HCT116 (cell line): ENCODE data around the gene GNAI1. TPM values are rescaled to one million over a fixed set of nuclear protein-coding genes. Genes with fewer than 3 reads are reported as not detected.
A peak's percentile ranks its signal among the peaks of the same experiment; 100 is the strongest.

Experiments
- ATAC-seq: fragments of 200-7000 bp; cut with Tn5 transposase; 2 replicates; pipeline ENCODE4 v1.9.1; 2020; ENCODE audit warnings: mild to moderate bottlenecking, moderate library complexity
- BruUV-seq: library from RNA; stranded (reverse); fragments of 400-500 nt; replicated peaks from 2 replicates; lab custom pipeline; 2021; lab: Mats Ljungman, UMichigan
- CTCF ChIA-PET: fragments of 300-600 bp; sonication (Branson Sonifier 250); formaldehyde crosslinking; loops from one replicate; lab custom pipeline; 2021; ENCODE audit warnings: antibody characterized with exemption; lab: Charles Lee
- POLR2A ChIA-PET: fragments of 300-600, 350-600 bp; sonication (Branson Sonifier 250); formaldehyde crosslinking; loops from one replicate; lab custom pipeline; 2021; ENCODE audit warnings: antibody characterized with exemption; lab: Charles Lee
- RAD21 ChIA-PET, 2 experiments: fragments of 300-600 bp; sonication (Branson Sonifier 250); formaldehyde crosslinking; loops; one replicate each; lab custom pipeline; 2023; ENCODE audit warnings: low total read pairs in 2 of 2; ENCODE audit not compliant: uncharacterized antibody in 2 of 2, unreplicated experiment in 2 of 2, low non-redundant PET in 1 of 2; lab: Charles Lee
- DNase-seq: peaks from one replicate; pipeline ENCODE4 v3.0.0-alpha.2; 2010; ENCODE audit warnings: low read depth, low spot score
- H2AFZ ChIP-seq: fragments of 200-600 bp; shearing (Covaris generic), sonication (generic); 2 replicates; pipeline ENCODE4 v1.6.1; 2017; ENCODE audit warnings: low read depth, mixed run types, mixed read lengths, antibody characterized with exemption, low read length; ENCODE audit not compliant: poor library complexity, severe bottlenecking
- H3K27ac ChIP-seq: 2 replicates; pipeline ENCODE4 v1.5.1; 2012; ENCODE audit warnings: low read depth, low read length
- H3K27me3 ChIP-seq: fragments of 200-600 bp; sonication (generic); 2 replicates; pipeline ENCODE4 v1.6.1; 2016; ENCODE audit warnings: mixed run types, low read length, mixed read lengths; ENCODE audit not compliant: insufficient read depth
- H3K36me3 ChIP-seq, 2 experiments: fragments of 200-500 bp in 1 of 2; fragments of 200-600 bp in 1 of 2; sonication (Bioruptor generic) in 1 of 2; sonication (generic) in 1 of 2; 2 replicates each; pipeline versions ENCODE4 v1.5.1 to v1.6.1; 2014 to 2016; ENCODE audit warnings: low read length in 2 of 2, inconsistent platforms in 1 of 2, mixed read lengths in 1 of 2, mixed run types in 1 of 2; ENCODE audit not compliant: insufficient read depth in 2 of 2, control insufficient read depth in 1 of 2
- H3K4me1 ChIP-seq, 2 experiments: fragments of 200-600 bp in 1 of 2; sonication (generic) in 1 of 2; 2 replicates each; pipeline versions ENCODE4 v1.5.1 to v1.6.1; 2012 to 2017; ENCODE audit warnings: low read length in 2 of 2, inconsistent platforms in 1 of 2, mild to moderate bottlenecking in 1 of 2, mixed read lengths in 1 of 2, mixed run types in 1 of 2, moderate library complexity in 1 of 2; ENCODE audit not compliant: insufficient read depth in 2 of 2, control insufficient read depth in 1 of 2
- H3K4me2 ChIP-seq: fragments of 200-600 bp; sonication (generic); 2 replicates; pipeline ENCODE4 v1.6.1; 2017; ENCODE audit warnings: mixed run types, low read length, mixed read lengths
- H3K4me3 ChIP-seq, 2 experiments: fragments of 200-600 bp in 1 of 2; sonication (generic) in 1 of 2; replicated peaks in 1 of 2; 2 replicates each; pipeline ENCODE4 v1.5.1; 2011 to 2016; ENCODE audit warnings: low read length in 2 of 2, control low read depth in 1 of 2, low read depth in 1 of 2, mild to moderate bottlenecking in 1 of 2, mixed read lengths in 1 of 2, mixed run types in 1 of 2
- H3K79me2 ChIP-seq: fragments of 200-600 bp; sonication (generic); 2 replicates; pipeline ENCODE4 v1.6.1; 2017; ENCODE audit warnings: mild to moderate bottlenecking, mixed run types, low read length, moderate library complexity, mixed read lengths; ENCODE audit not compliant: insufficient read depth
- H3K9ac ChIP-seq: fragments of 200-600 bp; sonication (generic); 2 replicates; pipeline ENCODE4 v1.6.1; 2016; ENCODE audit warnings: low read length, mixed read lengths
- H3K9me2 ChIP-seq: fragments of 200-600 bp; sonication (generic), shearing (Covaris generic); 2 replicates; pipeline ENCODE4 v1.6.1; 2017; ENCODE audit warnings: mixed run types, mild to moderate bottlenecking, moderate library complexity; ENCODE audit not compliant: insufficient read depth
- H3K9me3 ChIP-seq, 2 experiments: fragments of 200-500 bp in 1 of 2; fragments of 200-600 bp in 1 of 2; sonication (Bioruptor generic) in 1 of 2; sonication (generic) in 1 of 2; 2 replicates each; pipeline ENCODE4 v1.6.1; 2014 to 2017; ENCODE audit warnings: low read length in 2 of 2, mixed read lengths in 2 of 2, inconsistent platforms in 1 of 2, low read depth in 1 of 2, mild to moderate bottlenecking in 1 of 2, mixed run types in 1 of 2, moderate library complexity in 1 of 2; ENCODE audit not compliant: control insufficient read depth in 1 of 2, insufficient read depth in 1 of 2
- H4K20me1 ChIP-seq: fragments of 200-600 bp; sonication (generic), shearing (Covaris generic); 2 replicates; pipeline ENCODE4 v1.6.1; 2017; ENCODE audit warnings: mixed run types, mild to moderate bottlenecking, moderate library complexity; ENCODE audit not compliant: insufficient read depth
- CBX3 ChIP-seq: IDR thresholded peaks from 2 replicates; pipeline ENCODE4 v1.6.1; 2012; ENCODE audit warnings: low read depth
- CEBPB ChIP-seq: IDR thresholded peaks from 2 replicates; pipeline ENCODE4 v1.6.1; 2012; ENCODE audit warnings: low read depth
- EZH2phosphoT487 ChIP-seq: fragments of 200-600 bp; IDR thresholded peaks from 2 replicates; pipeline ENCODE4 v1.6.1; 2018; ENCODE audit warnings: antibody characterized with exemption, borderline replicate concordance
- POLR2A ChIP-seq: IDR thresholded peaks from 2 replicates; pipeline ENCODE4 v1.7.0; 2011; ENCODE audit warnings: borderline replicate concordance; ENCODE audit not compliant: insufficient read depth, insufficient read length; ENCODE audit errors: extremely low read depth
- POLR2AphosphoS5 ChIP-seq: IDR thresholded peaks from 2 replicates; pipeline ENCODE4 v1.6.1; 2011; ENCODE audit warnings: mild to moderate bottlenecking, low read depth, low read length, moderate library complexity
- SIN3A ChIP-seq: IDR thresholded peaks from 2 replicates; pipeline ENCODE4 v1.6.1; 2012; ENCODE audit warnings: low read depth
- SP1 ChIP-seq: IDR thresholded peaks from 2 replicates; pipeline ENCODE4 v1.6.1; 2012; ENCODE audit warnings: low read depth
- YY1 ChIP-seq: IDR thresholded peaks from 2 replicates; pipeline ENCODE4 v1.6.1; 2011; ENCODE audit warnings: low read length, low read depth, moderate library complexity, mild to moderate bottlenecking; ENCODE audit not compliant: insufficient replicate concordance; ENCODE audit errors: extremely low read depth
- ZNF274 ChIP-seq: fragments of 200-500 bp; sonication (Bioruptor generic); IDR thresholded peaks from 2 replicates; pipeline ENCODE4 v1.6.1; 2014; ENCODE audit warnings: mild to moderate bottlenecking, low read depth, low read length, inconsistent platforms
- intact Hi-C: fragments of 100-400 bp; cut with micrococcal nuclease; formaldehyde crosslinking; loops from 2 replicates; pipeline ENCODE4 v1.10.0; 2022
- total RNA-seq: library from RNA; stranded (reverse); gene quantifications from one replicate; pipeline ENCODE4 v1.2.1, GENCODE V29; 2021; ENCODE audit not compliant: unreplicated experiment
- TF ChIP-seq, protein P1 (sequence below): IDR thresholded peaks from 2 replicates; pipeline ENCODE4 v1.6.1; 2012

Gene GNAI1
- total RNA-seq, 1 experiment from 2014 or later: 148 TPM

DNA sequence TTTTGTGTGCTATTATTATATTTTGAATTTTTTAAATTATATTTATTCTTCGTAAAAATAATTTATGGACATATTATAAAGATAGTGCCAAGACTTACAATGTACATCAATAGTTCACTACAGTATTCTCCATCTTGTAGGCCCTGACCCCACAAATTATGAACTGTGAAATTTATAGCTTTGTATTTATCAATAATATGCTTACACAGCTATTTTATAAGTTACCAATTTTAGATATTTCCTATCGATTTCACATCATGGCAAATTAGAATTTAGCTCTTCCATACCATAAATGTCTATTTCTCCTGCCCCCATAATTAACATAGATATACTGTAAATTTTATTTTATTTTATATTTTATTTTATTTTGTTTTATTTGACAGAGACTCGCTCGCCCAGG lies 34.4 kb upstream of the GNAI1 start:
- H3K9me2 ChIP-seq: peaks cover 2% of the 10 kb centered on the region; the same call in 1 of the 2 replicates
- no peak overlapping the region for H2AFZ ChIP-seq
- CTCF ChIA-PET: no interaction called here
- no peak for ATAC-seq
- H3K9ac ChIP-seq: no peak overlapping the region
- no peaks in the 10 kb centered on the region for H3K27me3 ChIP-seq
- TF ChIP-seq SP1 (no peak), SIN3A (no peak), POLR2A (no peak), EZH2phosphoT487 (no peak), CBX3 (no peak), ZNF274 (no peak), POLR2AphosphoS5 (no peak), YY1 (no peak)
- TF ChIP-seq, protein P1, sequence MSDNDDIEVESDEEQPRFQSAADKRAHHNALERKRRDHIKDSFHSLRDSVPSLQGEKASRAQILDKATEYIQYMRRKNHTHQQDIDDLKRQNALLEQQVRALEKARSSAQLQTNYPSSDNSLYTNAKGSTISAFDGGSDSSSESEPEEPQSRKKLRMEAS: no peak
- TF ChIP-seq, all 23 proteins: peak for 0
- Histone ChIP-seq H3K4me2 (no peak overlapping the region), H3K27ac (no peak overlapping the region), H3K36me3 (no peaks in the 10 kb centered on the region), H3K79me2 (no peaks in the 10 kb centered on the region), H4K20me1 (no peaks in the 10 kb centered on the region), H3K4me1 (no peaks in the 10 kb centered on the region), H3K4me3 (no peak overlapping the region), H3K9me3 (no peaks in the 10 kb centered on the region; a peak in 1 of 4 replicates)
- ChIA-PET POLR2A (no interaction called here), RAD21 (no interaction called here)
- intact Hi-C loops: no loop called here
- no peak for DNase-seq
- no TSS peak for BruUV-seq

DNA sequence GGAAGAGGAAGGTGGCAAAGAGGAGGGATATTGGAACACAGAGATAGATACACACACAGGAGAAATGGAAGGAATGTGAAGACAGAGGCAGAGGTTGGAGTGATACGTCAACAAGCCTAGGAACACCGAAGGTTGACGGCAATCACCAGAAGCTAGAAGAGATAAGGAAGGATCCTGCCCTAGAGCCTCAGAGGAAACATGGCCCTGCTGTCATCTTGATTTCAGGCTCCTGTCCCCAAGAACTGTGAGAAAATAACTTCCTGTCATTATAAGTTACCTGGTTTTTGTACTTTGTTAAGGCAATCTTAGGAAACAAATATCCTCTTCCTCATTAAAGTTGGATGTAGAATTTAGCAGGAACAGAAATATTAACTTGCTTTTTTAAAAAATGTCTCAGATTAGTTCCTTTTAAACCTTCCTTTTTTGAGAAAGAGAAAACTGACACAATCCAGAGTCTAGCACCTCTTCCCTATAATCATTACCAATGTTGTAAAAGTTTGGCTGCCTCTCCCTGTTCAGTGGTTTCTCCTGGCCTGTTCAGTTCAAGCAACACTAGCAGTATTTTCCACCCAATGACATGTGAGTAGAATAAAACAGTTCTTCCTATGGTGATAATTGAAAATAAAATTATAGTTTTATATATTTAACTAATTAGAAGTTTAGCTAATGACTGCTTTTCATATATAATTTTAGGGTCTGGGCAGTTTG lies 28.8 kb upstream of the GNAI1 start:
- intact Hi-C loops: no loop called here
- DNase-seq: no peak
- Histone ChIP-seq H3K9ac (no peak overlapping the region), H3K79me2 (no peaks in the 10 kb centered on the region), H2AFZ (peak overlapping the region; percentile 63), H3K9me2 (peaks cover 2% of the 10 kb centered on the region; the same call in 1 of the 2 replicates), H4K20me1 (no peaks in the 10 kb centered on the region), H3K4me1 (no peaks in the 10 kb centered on the region), H3K27me3 (no peaks in the 10 kb centered on the region), H3K4me2 (no peak overlapping the region), H3K4me3 (no peak overlapping the region), H3K36me3 (no peaks in the 10 kb centered on the region), H3K27ac (no peak overlapping the region), H3K9me3 (no peaks in the 10 kb centered on the region; a peak in 1 of 4 replicates)
- ATAC-seq: no peak
- no TSS peak for BruUV-seq
- ChIA-PET POLR2A (no interaction called here), RAD21 (no interaction called here), CTCF (interaction anchor here (1.0 kb wide), 1 partner anchor 10 kb away, joined by 3 read pairs; no protein-coding TSS in a partner anchor)
- no peak for TF ChIP-seq CEBPB
